IgD-negative memory B cell (primary cell): ENCODE data around the gene RYR1. TPM values are rescaled to one million over a fixed set of nuclear protein-coding genes. Genes with fewer than 3 reads are reported as not detected.

ENCODE experiments used
- H3K27ac Mint-ChIP-seq, 3 donors: one replicate each; pipeline ENCODE4 v1.8.0; 2020 to 2022; ENCODE audit warnings: mild to moderate bottlenecking in 3 of 3, mixed read lengths in 3 of 3, moderate library complexity in 1 of 3
- H3K27me3 Mint-ChIP-seq: one replicate; pipeline ENCODE4 v1.8.0; 2021; ENCODE audit warnings: mixed read lengths
- H3K36me3 Mint-ChIP-seq: one replicate; pipeline ENCODE4 v1.8.0; 2020; ENCODE audit warnings: mild to moderate bottlenecking, mixed read lengths
- H3K4me1 Mint-ChIP-seq, 3 donors: one replicate each; pipeline ENCODE4 v1.8.0; 2020 to 2022; ENCODE audit warnings: mixed read lengths in 3 of 3, mild to moderate bottlenecking in 1 of 3
- H3K4me3 Mint-ChIP-seq, 4 donors: one replicate each; pipeline ENCODE4 v1.8.0; 2020 to 2022; ENCODE audit warnings: mild to moderate bottlenecking in 4 of 4, mixed read lengths in 4 of 4, moderate library complexity in 3 of 4
- H3K9me3 Mint-ChIP-seq, 3 donors: one replicate each; pipeline ENCODE4 v1.8.0; 2020 to 2021; ENCODE audit warnings: mixed read lengths in 3 of 3, mild to moderate bottlenecking in 1 of 3
- polyA plus RNA-seq: library from polyadenylated mRNA; unstranded; fragments of 300-500 nt; fragmentation: Illumina TruSeq; gene quantifications from one replicate; pipeline ENCODE4 v1.2.3, GENCODE V29; 2021

Gene RYR1
- polyA plus RNA-seq, 1 donor from 2014 or later: 0.03 TPM

DNA sequence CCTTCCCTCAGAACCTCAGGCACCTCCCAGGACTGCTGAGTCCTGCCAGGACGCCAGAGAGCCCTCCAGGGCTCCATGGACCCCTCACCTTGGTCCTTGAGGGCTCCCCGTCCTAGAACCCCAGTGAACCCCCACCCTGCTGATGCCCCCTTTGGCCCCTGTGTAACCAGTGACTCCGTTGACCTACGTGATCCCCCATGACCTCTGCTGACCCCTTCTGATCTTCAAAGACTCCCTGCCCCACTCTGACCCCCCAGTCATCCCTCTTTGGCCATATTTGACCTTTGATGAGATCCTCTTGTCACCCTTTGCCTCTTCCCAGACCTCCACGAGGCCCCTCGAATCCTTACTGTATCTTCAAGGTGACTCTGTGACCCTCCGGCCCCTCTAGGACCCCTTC, 92.9 kb downstream of the RYR1 start:
- Mint-ChIP-seq H3K4me3 (no peak overlapping the region), H3K36me3 (no peaks in the 10 kb centered on the region), H3K27ac (no peak overlapping the region), H3K9me3 (no peaks in the 10 kb centered on the region), H3K27me3 (peaks cover 14% of the 10 kb centered on the region), H3K4me1 (peaks cover 0 to 3% (median 0%) of the 10 kb centered on the region in 3 donors)

DNA sequence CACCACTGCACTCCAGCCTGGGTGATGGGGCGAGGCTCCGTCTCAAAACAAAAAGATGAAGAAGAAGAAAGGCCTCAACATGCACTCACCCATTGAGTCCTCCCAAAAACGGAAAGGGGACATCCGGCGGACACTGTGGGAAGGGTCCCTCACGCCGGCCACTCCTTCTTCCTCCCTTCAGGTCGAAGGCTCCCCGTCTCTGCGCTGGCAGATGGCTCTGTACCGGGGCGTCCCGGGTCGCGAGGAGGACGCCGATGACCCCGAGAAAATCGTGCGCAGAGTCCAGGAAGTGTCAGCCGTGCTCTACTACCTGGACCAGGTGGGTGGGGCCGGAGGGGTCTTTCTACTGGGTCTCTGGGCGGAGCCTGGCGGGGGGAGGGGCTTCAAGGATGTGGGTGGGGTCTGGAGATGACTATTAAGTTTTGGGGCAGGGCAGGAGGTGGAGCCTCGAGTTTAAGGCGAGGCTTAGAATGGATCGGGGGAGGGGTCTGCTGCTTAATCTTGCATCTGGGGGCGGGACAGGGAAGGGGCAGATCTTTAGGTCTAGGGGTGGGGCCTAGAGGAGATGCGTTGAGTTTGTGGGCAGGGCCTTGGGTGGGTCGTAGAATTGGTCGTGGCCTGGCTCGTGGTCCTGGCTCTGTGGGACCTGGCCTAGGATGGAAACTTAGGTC, 94.1 kb downstream of the RYR1 start:
- Mint-ChIP-seq H3K36me3 (no peaks in the 10 kb centered on the region), H3K4me3 (no peak overlapping the region), H3K27ac (no peak overlapping the region), H3K27me3 (peaks cover 14% of the 10 kb centered on the region), H3K4me1 (peaks cover 0 to 3% (median 0%) of the 10 kb centered on the region in 3 donors), H3K9me3 (no peaks in the 10 kb centered on the region)

DNA sequence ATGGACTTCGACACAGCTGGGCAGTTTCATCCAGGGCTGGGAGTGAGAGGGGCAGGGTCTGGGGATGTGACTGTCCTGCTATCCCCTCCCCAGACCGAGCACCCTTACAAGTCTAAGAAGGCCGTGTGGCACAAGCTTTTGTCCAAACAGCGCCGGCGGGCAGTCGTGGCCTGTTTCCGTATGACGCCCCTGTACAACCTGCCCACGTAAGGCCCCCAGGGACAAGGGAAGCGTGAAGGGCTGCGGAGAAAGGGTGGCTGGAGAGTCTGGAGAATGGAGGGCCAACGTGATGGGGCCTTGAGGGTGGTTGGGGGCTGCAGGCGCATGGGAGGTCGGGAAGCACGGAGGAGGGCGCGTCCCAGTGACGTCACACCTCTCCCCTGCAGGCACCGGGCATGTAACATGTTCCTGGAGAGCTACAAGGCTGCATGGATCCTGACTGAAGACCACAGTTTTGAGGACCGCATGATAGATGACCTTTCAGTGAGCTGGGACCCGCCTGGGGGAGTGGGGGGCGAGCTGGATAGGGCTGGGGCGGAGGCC, 94.8 kb downstream of the RYR1 start:
- Mint-ChIP-seq H3K4me1 (peaks cover 0 to 3% (median 0%) of the 10 kb centered on the region in 3 donors), H3K27me3 (peaks cover 14% of the 10 kb centered on the region), H3K27ac (no peak overlapping the region), H3K9me3 (no peaks in the 10 kb centered on the region), H3K36me3 (no peaks in the 10 kb centered on the region), H3K4me3 (peak overlapping the region in 1 of 4 donors; percentile 17)

DNA sequence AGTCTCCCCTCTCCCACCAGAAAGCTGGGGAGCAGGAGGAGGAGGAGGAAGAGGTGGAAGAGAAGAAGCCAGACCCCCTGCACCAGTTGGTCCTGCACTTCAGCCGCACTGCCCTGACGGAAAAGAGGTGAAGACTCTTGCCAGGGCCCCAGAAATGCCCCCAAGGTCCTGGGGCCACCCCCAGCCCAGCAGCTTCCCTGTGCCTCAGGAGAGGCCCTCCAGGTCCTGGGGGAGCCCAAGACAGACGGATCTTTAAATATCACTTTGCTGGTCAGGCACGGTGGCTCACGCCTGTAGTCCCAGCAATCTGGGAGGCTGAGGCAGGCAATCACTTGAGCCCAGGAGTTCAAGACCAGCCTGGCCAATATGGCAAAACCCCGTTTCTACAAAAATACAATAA, 95.4 kb downstream of the RYR1 start:
- Mint-ChIP-seq H3K27ac (no peak overlapping the region), H3K27me3 (peaks cover 14% of the 10 kb centered on the region), H3K4me3 (no peak overlapping the region), H3K4me1 (peaks cover 0 to 3% (median 0%) of the 10 kb centered on the region in 3 donors), H3K36me3 (no peaks in the 10 kb centered on the region), H3K9me3 (no peaks in the 10 kb centered on the region)

- H3K36me3 Mint-ChIP-seq: peaks cover 8% of the 10 kb centered on the region
- H3K4me1 Mint-ChIP-seq: peaks cover 0 to 2% (median 0%) of the 10 kb centered on the region in 3 donors
- H3K4me3 Mint-ChIP-seq: no peak overlapping the region
- H3K27ac Mint-ChIP-seq: peak overlapping the region in 1 of 3 donors; percentile 46
- H3K27me3 Mint-ChIP-seq: peaks cover 26% of the 10 kb centered on the region
- H3K9me3 Mint-ChIP-seq: peaks cover 0 to 6% (median 0%) of the 10 kb centered on the region in 3 donors
Observed at GRCh38 chr19:38531515-38531914, 98.0 kb downstream of the RYR1 start.

- Mint-ChIP-seq H3K27me3 (peaks cover 18% of the 10 kb centered on the region), H3K9me3 (peaks cover 0 to 6% (median 0%) of the 10 kb centered on the region in 3 donors), H3K27ac (no peak overlapping the region), H3K4me3 (no peak overlapping the region), H3K4me1 (peaks cover 0 to 2% (median 0%) of the 10 kb centered on the region in 3 donors), H3K36me3 (peaks cover 8% of the 10 kb centered on the region)
Observed at GRCh38 chr19:38532939-38533338, 99.4 kb downstream of the RYR1 start.

DNA sequence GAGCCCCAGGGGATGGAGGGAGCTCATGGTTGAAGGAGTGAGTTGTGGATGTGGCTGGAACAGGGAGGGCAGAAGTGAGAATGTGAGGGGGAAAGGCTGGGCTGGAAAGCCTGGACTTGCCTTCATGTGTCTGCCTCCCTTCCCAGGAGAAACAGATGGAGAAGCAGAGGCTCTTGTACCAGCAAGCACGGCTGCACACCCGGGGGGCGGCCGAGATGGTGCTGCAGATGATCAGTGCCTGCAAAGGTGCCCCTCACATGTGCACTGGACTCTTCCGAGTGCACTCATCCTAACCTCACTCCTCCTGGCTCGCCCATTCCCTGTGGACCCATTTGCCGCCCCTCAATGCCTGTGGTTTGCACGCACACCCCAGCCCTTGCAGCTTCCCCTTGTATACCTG, 101.1 kb downstream of the RYR1 start:
- peaks cover 4 to 8% (median 6%) of the 10 kb centered on the region in 3 donors for H3K4me1 Mint-ChIP-seq
- H3K4me3 Mint-ChIP-seq: peak overlapping the region in 1 of 4 donors; percentile 47
- no peak overlapping the region for H3K27ac Mint-ChIP-seq
- peaks cover 15% of the 10 kb centered on the region for H3K27me3 Mint-ChIP-seq
- H3K36me3 Mint-ChIP-seq: peaks cover 8% of the 10 kb centered on the region
- H3K9me3 Mint-ChIP-seq: peaks cover 0 to 6% (median 0%) of the 10 kb centered on the region in 3 donors

GRCh38 chr19:38535212-38535611, 101.7 kb downstream of the RYR1 start:
- H3K9me3 Mint-ChIP-seq: peaks cover 0 to 6% (median 0%) of the 10 kb centered on the region in 3 donors
- H3K4me1 Mint-ChIP-seq: peaks cover 4 to 8% (median 6%) of the 10 kb centered on the region in 3 donors
- H3K36me3 Mint-ChIP-seq: peaks cover 8% of the 10 kb centered on the region
- no peak overlapping the region for H3K4me3 Mint-ChIP-seq
- no peak overlapping the region for H3K27ac Mint-ChIP-seq
- H3K27me3 Mint-ChIP-seq: peaks cover 15% of the 10 kb centered on the region

DNA sequence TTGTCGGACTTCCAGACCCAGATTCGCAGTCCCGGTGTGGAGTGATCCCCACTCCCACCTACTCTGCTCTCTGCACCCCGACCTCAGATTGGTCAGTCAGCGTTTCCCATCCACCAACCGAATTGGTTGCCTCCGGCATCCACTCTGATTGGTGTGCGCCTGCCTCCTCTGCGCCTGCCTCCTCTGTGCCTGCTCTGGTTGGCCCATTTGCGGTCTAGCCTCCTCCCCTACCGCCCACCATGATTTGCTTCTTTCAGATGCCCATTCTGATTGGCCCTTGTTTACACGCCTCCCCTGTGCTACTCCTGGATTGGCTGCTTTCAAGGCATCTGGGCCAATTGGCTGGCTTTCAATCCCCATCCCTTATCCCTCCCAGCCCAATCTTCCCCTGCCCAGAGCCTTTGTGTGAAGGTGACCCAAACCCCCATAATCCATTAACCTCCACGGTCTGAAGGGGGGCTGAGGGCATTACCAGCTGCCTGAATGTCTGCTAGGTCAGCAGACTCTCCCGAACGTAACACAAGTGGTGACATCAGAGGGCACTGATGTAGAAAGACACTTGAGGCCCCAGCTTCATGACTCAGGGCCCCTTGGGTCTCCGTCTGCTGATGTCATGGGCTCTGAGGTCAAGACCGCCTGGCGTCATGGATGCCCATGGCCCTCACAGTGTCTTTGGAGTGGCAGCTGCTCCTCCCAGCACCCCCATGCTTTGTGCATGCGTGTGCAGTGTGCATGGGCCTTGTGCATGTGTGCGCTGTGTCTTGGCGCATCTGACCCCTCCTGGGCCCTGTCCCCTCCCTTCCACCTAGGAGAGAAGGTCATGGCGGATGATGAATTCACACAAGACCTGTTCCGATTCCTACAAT, 103.8 kb downstream of the RYR1 start:
- H3K36me3 Mint-ChIP-seq: peaks cover 8% of the 10 kb centered on the region
- H3K4me1 Mint-ChIP-seq: peaks cover 4 to 8% (median 6%) of the 10 kb centered on the region in 3 donors
- H3K9me3 Mint-ChIP-seq: peaks cover 0 to 6% (median 0%) of the 10 kb centered on the region in 3 donors
- H3K4me3 Mint-ChIP-seq: peak overlapping the region in 2 of 4 donors; percentile 37 to 39
- no peak overlapping the region for H3K27ac Mint-ChIP-seq
- H3K27me3 Mint-ChIP-seq: peaks cover 15% of the 10 kb centered on the region

- peaks cover 4 to 8% (median 6%) of the 10 kb centered on the region in 3 donors for H3K4me1 Mint-ChIP-seq
- H3K36me3 Mint-ChIP-seq: peaks cover 8% of the 10 kb centered on the region
- H3K4me3 Mint-ChIP-seq: no peak overlapping the region
- H3K27me3 Mint-ChIP-seq: peaks cover 15% of the 10 kb centered on the region
- peaks cover 0 to 6% (median 0%) of the 10 kb centered on the region in 3 donors for H3K9me3 Mint-ChIP-seq
- H3K27ac Mint-ChIP-seq: peak overlapping the region in 1 of 3 donors; percentile 20
Observed at GRCh38 chr19:38538386-38538785, 104.9 kb downstream of the RYR1 start.

- H3K4me1 Mint-ChIP-seq: peaks cover 4 to 8% (median 6%) of the 10 kb centered on the region in 3 donors
- H3K27ac Mint-ChIP-seq: peak overlapping the region in 1 of 3 donors; percentile 20
- peaks cover 0 to 6% (median 0%) of the 10 kb centered on the region in 3 donors for H3K9me3 Mint-ChIP-seq
- H3K27me3 Mint-ChIP-seq: peaks cover 15% of the 10 kb centered on the region
- peak overlapping the region in 1 of 4 donors; percentile 0 for H3K4me3 Mint-ChIP-seq
- peaks cover 8% of the 10 kb centered on the region for H3K36me3 Mint-ChIP-seq
Observed at GRCh38 chr19:38538793-38539528, 105.5 kb downstream of the RYR1 start.

GRCh38 chr19:38539751-38540150, 106.3 kb downstream of the RYR1 start:
- Mint-ChIP-seq H3K4me3 (no peak overlapping the region), H3K36me3 (peaks cover 3% of the 10 kb centered on the region), H3K4me1 (peaks cover 9 to 15% (median 14%) of the 10 kb centered on the region in 3 donors), H3K9me3 (peaks cover 0 to 4% (median 0%) of the 10 kb centered on the region in 3 donors), H3K27me3 (peaks cover 10% of the 10 kb centered on the region), H3K27ac (no peak overlapping the region)

GRCh38 chr19:38542040-38542439, 108.5 kb downstream of the RYR1 start:
- H3K4me1 Mint-ChIP-seq: peaks cover 11 to 17% (median 15%) of the 10 kb centered on the region in 3 donors
- H3K9me3 Mint-ChIP-seq: no peaks in the 10 kb centered on the region
- no peaks in the 10 kb centered on the region for H3K36me3 Mint-ChIP-seq
- H3K27me3 Mint-ChIP-seq: no peaks in the 10 kb centered on the region
- no peak overlapping the region for H3K4me3 Mint-ChIP-seq
- no peak overlapping the region for H3K27ac Mint-ChIP-seq

DNA sequence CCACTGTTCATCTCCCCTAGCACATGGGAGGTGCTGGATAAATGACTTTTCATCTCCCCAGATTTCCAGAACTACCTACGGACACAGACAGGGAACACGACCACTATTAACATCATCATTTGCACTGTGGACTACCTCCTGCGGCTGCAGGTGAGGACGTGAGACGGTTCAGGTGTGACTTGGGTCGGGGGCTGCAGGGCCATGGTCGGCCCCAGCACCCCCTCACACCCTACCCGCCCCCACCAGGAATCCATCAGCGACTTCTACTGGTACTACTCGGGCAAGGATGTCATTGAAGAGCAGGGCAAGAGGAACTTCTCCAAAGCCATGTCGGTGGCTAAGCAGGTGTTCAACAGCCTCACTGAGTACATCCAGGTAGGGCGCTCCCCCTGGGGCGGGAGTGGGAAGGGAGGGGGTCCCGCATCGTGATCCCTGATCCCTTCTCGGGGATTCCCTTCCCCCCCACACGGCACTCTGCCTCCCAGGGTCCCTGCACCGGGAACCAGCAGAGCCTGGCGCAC, 109.9 kb downstream of the RYR1 start:
- Mint-ChIP-seq H3K27me3 (no peaks in the 10 kb centered on the region), H3K27ac (no peak overlapping the region), H3K36me3 (no peaks in the 10 kb centered on the region), H3K9me3 (no peaks in the 10 kb centered on the region), H3K4me1 (peaks cover 15 to 24% (median 19%) of the 10 kb centered on the region in 3 donors), H3K4me3 (no peak overlapping the region)
